C4-2B (cell line): Measurements from ENCODE around the gene SCYL2.

ENCODE experiments used
- H3K27ac ChIP-seq: fragments of 450-650 bp; 2 replicates; pipeline ENCODE4 v1.5.1; 2017
- CTCF ChIP-seq: fragments of 450-650 bp; conservative IDR thresholded peaks from 2 replicates; pipeline ENCODE4 v1.5.1; 2017; ENCODE audit warnings: mild to moderate bottlenecking
- ZFX ChIP-seq: fragments of 450-650 bp; IDR thresholded peaks from 2 replicates; pipeline ENCODE4 v1.6.1; 2017

The SCYL2 gene

GRCh38 chr12:100383586-100384558 is 116.9 kb downstream of the SCYL2 start:
- H3K27ac ChIP-seq, result no peak overlapping the region
- TF ChIP-seq CTCF, result no peak
- no peak for TF ChIP-seq ZFX

- no peak overlapping the region for H3K27ac ChIP-seq
- TF ChIP-seq ZFX (no peak), CTCF (no peak)
Measured at GRCh38 chr12:100384559-100384935, 117.6 kb downstream of the SCYL2 start.

- H3K27ac ChIP-seq, result no peak overlapping the region
- TF ChIP-seq CTCF (no peak), ZFX (no peak)
Measured at GRCh38 chr12:100388382-100388781, 121.4 kb downstream of the SCYL2 start.
